Cardiac fibroblast (primary cell): ENCODE results near the gene RNASEH1.
"Not testable (repeated sequence)": the region's sequence is repeated elsewhere in the genome, so short reads cannot be mapped to it uniquely, and the experiment has no call there.

Source experiments
- DNase-seq, 2 donors: peaks; one replicate each; pipeline versions ENCODE4 v3.0.0 to v3.0.0-alpha.2; 2010; ENCODE audit warnings: low read depth in 2 of 2
- H3K4me3 ChIP-seq, 2 donors: replicated peaks in 1 of 2; 1 replicate in 1 of 2; 2 replicates in 1 of 2; pipeline ENCODE4 v1.5.1; 2011; ENCODE audit warnings: low read depth in 2 of 2, low read length in 2 of 2, mild to moderate bottlenecking in 2 of 2, moderate library complexity in 1 of 2
- TF ChIP-seq, protein P1 (sequence below): IDR thresholded peaks from one replicate; pipeline ENCODE4 v1.5.1; 2011; ENCODE audit warnings: low read depth, mild to moderate bottlenecking, low read length, inconsistent platforms

Gene RNASEH1

DNA sequence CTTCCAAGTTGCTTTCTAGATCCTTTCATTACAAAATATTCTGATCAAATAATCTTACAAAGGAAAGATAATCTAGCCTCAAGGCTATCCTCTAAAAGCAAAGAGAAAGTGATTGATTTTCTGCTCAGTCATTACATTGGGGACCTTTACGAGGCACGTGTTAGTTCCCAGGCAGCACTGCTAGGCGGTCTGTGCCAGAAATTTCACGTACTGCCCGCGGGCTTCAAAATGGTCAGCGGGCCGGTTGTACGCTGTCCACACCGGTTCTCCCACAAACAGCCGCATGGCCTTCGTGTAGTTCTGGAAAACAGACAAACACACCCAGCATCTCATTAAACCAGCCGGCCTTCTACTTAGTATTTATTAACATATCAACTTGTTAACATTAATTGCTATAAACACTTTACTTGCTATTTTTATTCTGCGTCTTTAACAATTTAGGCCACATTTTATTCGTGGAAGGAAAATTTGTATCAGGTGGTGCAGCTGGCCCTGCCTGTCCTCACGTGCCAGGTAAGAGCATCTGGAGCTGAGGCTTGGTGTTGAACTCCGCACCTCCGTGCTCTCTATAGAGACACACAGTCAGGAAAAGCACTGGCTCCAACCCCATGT lies 59.2 kb downstream of the RNASEH1 start:
- TF ChIP-seq, protein P1, sequence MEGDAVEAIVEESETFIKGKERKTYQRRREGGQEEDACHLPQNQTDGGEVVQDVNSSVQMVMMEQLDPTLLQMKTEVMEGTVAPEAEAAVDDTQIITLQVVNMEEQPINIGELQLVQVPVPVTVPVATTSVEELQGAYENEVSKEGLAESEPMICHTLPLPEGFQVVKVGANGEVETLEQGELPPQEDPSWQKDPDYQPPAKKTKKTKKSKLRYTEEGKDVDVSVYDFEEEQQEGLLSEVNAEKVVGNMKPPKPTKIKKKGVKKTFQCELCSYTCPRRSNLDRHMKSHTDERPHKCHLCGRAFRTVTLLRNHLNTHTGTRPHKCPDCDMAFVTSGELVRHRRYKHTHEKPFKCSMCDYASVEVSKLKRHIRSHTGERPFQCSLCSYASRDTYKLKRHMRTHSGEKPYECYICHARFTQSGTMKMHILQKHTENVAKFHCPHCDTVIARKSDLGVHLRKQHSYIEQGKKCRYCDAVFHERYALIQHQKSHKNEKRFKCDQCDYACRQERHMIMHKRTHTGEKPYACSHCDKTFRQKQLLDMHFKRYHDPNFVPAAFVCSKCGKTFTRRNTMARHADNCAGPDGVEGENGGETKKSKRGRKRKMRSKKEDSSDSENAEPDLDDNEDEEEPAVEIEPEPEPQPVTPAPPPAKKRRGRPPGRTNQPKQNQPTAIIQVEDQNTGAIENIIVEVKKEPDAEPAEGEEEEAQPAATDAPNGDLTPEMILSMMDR = no peak
- no peak for DNase-seq
- H3K4me3 ChIP-seq = no peak overlapping the region

DNA sequence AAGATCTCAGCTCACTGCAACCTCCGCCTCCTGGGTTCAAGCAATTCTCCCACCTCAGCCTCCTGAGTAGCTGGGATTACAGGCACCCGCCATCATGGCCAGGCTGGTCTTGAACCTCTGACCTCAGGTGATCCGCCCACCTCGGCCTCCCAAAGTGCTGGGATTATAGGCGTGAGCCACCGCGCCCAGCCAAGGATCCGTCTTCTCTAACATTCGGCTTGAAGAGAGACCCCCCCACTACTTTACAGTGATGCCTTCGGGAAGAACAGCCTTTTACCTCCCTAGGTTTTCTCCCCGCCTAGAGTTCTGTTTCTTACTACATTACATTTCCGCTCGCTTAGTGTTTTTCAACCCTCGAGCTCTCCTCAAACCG lies 61.4 kb downstream of the RNASEH1 start:
- not testable (repeated sequence) for H3K4me3 ChIP-seq, DNase-seq
